Muscle of leg (tissue), 11 donors: ENCODE measurements around the gene SPAG4. TPM values are rescaled to one million over a fixed set of nuclear protein-coding genes. Genes with fewer than 3 reads are reported as not detected.

Experiments
- DNase-seq: peaks from one replicate; pipeline ENCODE4 v3.0.0; 2013
- H3K27ac ChIP-seq: one replicate; pipeline ENCODE4 v1.5.1; 2013; ENCODE audit warnings: mild to moderate bottlenecking, low read length, control low read depth
- H3K27me3 ChIP-seq: one replicate; pipeline ENCODE4 v1.6.1; 2013; ENCODE audit warnings: low read length; ENCODE audit not compliant: control insufficient read depth, insufficient read depth
- H3K36me3 ChIP-seq: one replicate; pipeline ENCODE4 v1.6.1; 2013; ENCODE audit warnings: low read length; ENCODE audit not compliant: control insufficient read depth, insufficient read depth
- H3K4me1 ChIP-seq: one replicate; pipeline ENCODE4 v1.6.1; 2013; ENCODE audit warnings: low read length; ENCODE audit not compliant: control insufficient read depth, insufficient read depth
- H3K4me3 ChIP-seq: one replicate; pipeline ENCODE4 v1.5.1; 2013; ENCODE audit warnings: low read length, control low read depth
- H3K9me3 ChIP-seq: replicated peaks from 2 replicates; pipeline ENCODE4 v1.6.1; 2013; ENCODE audit warnings: low read depth, low read length; ENCODE audit not compliant: control insufficient read depth
- WGBS: methylation state at CpG from one replicate; pipeline ENCODE4 v1.1.5; 2013; ENCODE audit warnings: missing lambda C conversion rate; ENCODE audit not compliant: insufficient coverage; 5-methylcytosine and 5-hydroxymethylcytosine counted together
- polyA plus RNA-seq, 8 donors: library from polyadenylated mRNA; unstranded; fragments of 120-200 nt; gene quantifications; one replicate each; pipeline versions ENCODE4 v1.2.1 to v1.2.3, GENCODE V29; 2013; ENCODE audit warnings: inconsistent platforms in 1 of 8, low replicate concordance in 1 of 8; ENCODE audit not compliant: insufficient read length in 8 of 8, insufficient read depth in 1 of 8
- total RNA-seq: library from RNA; stranded (reverse); fragments of 120-200 nt; gene quantifications from one replicate; pipeline ENCODE4 v1.2.4, GENCODE V29; 2013

SPAG4 gene
- total and polyA plus RNA-seq, 9 donors = 1.2 to 4.1 (median 2.9) TPM

DNA sequence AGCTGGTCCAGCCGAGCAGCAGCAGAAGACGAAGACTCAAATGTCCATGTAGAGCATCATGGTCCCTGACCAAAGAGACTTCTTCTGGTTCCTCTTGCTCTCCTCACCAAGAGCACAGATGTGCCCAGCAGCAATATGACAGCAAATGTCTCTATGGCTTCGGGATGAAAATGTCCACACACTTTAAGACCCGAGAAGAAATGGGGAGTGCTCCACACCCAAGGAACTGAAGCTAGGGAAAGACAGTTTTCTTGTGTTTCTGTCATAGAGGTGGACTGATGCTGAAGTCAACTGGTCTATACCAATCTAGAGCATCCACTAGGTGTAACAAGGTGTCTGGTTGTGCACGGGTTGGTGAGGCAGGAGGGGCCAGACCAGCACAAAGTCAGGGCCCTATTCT is 53.6 kb downstream of the SPAG4 start:
- peaks cover 3% of the 10 kb centered on the region for H3K4me1 ChIP-seq
- H3K9me3 ChIP-seq = no peaks in the 10 kb centered on the region
- H3K27ac ChIP-seq = no peak overlapping the region
- peaks cover 32% of the 10 kb centered on the region for H3K36me3 ChIP-seq
- no peak overlapping the region for H3K4me3 ChIP-seq
- no peak for DNase-seq
- WGBS = 80% methylated on average over 1 of the region's 5 CpGs
- H3K27me3 ChIP-seq = no peaks in the 10 kb centered on the region

DNA sequence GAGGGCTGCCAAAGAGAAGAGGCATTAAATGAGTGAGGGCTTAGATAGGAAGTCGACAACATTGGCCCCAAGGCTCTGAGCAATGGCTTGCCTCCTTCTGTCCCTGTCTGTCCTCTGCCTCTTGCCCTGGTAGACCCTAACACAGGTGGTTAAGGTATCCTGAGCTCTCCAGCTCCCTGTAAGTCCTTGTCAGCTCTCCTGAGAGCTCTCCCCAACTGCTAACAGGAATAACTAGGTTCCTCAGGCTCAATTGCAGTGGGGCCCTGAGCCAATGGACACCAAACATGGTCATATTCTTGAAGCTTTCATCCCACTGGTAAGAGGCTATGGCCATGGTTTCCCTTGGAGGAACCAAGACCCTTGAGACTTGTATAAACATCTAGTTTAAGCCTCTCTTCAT is 54.1 kb downstream of the SPAG4 start:
- no peak overlapping the region for H3K4me3 ChIP-seq
- H3K27me3 ChIP-seq = no peaks in the 10 kb centered on the region
- no peaks in the 10 kb centered on the region for H3K9me3 ChIP-seq
- H3K27ac ChIP-seq = no peak overlapping the region
- DNase-seq = no peak
- peaks cover 3% of the 10 kb centered on the region for H3K4me1 ChIP-seq
- H3K36me3 ChIP-seq = peaks cover 35% of the 10 kb centered on the region
- WGBS = no CpG with 5 or more reads among the region's 1 CpG

Other genes starting within 250 kb of the SPAG4 start
- 33.5 TPM for gene UQCC1, start 203.9 kb upstream of the SPAG4 start, total RNA-seq
- 10 to 100 TPM; 33.2 to 43.8 (median 37.7) TPM for gene UQCC1, start 203.9 kb upstream of the SPAG4 start, polyA plus RNA-seq
- 1.2 TPM for gene GDF5, start 177.6 kb upstream of the SPAG4 start, total RNA-seq
- gene GDF5, start 177.6 kb upstream of the SPAG4 start, polyA plus RNA-seq = under 1 TPM; 0.14 to 0.77 (median 0.25) TPM
- 15.0 TPM for gene CEP250, start 160.2 kb upstream of the SPAG4 start, total RNA-seq
- 10 to 100 TPM; 23.8 to 34.8 (median 25.9) TPM for gene CEP250, start 160.2 kb upstream of the SPAG4 start, polyA plus RNA-seq
- not detected for gene C20orf173, start 86.2 kb upstream of the SPAG4 start, total RNA-seq
- gene C20orf173, start 86.2 kb upstream of the SPAG4 start, polyA plus RNA-seq = not detected
- 236 TPM for gene ERGIC3, start 73.8 kb upstream of the SPAG4 start, total RNA-seq
- 100 to 1,000 TPM; 198 to 249 (median 224) TPM for gene ERGIC3, start 73.8 kb upstream of the SPAG4 start, polyA plus RNA-seq
- gene CPNE1, start 49.1 kb downstream of the SPAG4 start, total RNA-seq = 45.6 TPM
- 100 to 1,000 TPM in 7 of 8 donors, 10 to 100 TPM in 1; 81.5 to 176 (median 147) TPM for gene CPNE1, start 49.1 kb downstream of the SPAG4 start, polyA plus RNA-seq
- 44.1 TPM for gene RBM12, start 49.1 kb downstream of the SPAG4 start, total RNA-seq
- gene RBM12, start 49.1 kb downstream of the SPAG4 start, polyA plus RNA-seq = 10 to 100 TPM; 32.0 to 59.6 (median 51.3) TPM
- gene NFS1, start 83.5 kb downstream of the SPAG4 start, total RNA-seq = 14.1 TPM
- gene NFS1, start 83.5 kb downstream of the SPAG4 start, polyA plus RNA-seq = 10 to 100 TPM; 12.8 to 18.3 (median 14.2) TPM
- 186 TPM for gene ROMO1, start 83.6 kb downstream of the SPAG4 start, total RNA-seq
- 100 to 1,000 TPM in 1 of 8 donors, 10 to 100 TPM in 7; 70.9 to 104 (median 84.6) TPM for gene ROMO1, start 83.6 kb downstream of the SPAG4 start, polyA plus RNA-seq
- gene RBM39, start 126.4 kb downstream of the SPAG4 start, total RNA-seq = 300 TPM
- gene RBM39, start 126.4 kb downstream of the SPAG4 start, polyA plus RNA-seq = 100 to 1,000 TPM; 222 to 310 (median 269) TPM
- 28.3 TPM for gene PHF20, start 156.2 kb downstream of the SPAG4 start, total RNA-seq
- 10 to 100 TPM; 24.1 to 35.0 (median 28.6) TPM for gene PHF20, start 156.2 kb downstream of the SPAG4 start, polyA plus RNA-seq